Femur (tissue), 1 donor: ENCODE data around the gene DEPP1.

ENCODE experiments used
- DNase-seq: peaks from one replicate; pipeline ENCODE4 v3.0.0-alpha.2; 2017

DEPP1 gene

GRCh38 chr10:44993226-44993921, 14.8 kb upstream of the DEPP1 start:
- no peak for DNase-seq

GRCh38 chr10:44992732-44993225, 14.2 kb upstream of the DEPP1 start:
- DNase-seq = no peak

GRCh38 chr10:44992070-44992731, 13.6 kb upstream of the DEPP1 start:
- peak; percentile 27 for DNase-seq

GRCh38 chr10:44991571-44991970, 13.0 kb upstream of the DEPP1 start:
- peak; percentile 40 for DNase-seq

GRCh38 chr10:44990965-44991364, 12.4 kb upstream of the DEPP1 start:
- DNase-seq = peak; percentile 5

- DNase-seq = peak; percentile 39
Observed at GRCh38 chr10:44990302-44990655, 11.7 kb upstream of the DEPP1 start.

- DNase-seq = peak; percentile 37
Observed at GRCh38 chr10:44989597-44990301, 11.1 kb upstream of the DEPP1 start.

- DNase-seq = peak; percentile 17
Observed at GRCh38 chr10:44988957-44989585, 10.5 kb upstream of the DEPP1 start.

- peak; percentile 5 for DNase-seq
Observed at GRCh38 chr10:44986670-44987069, 8.1 kb upstream of the DEPP1 start.

- no peak for DNase-seq
Observed at GRCh38 chr10:44986179-44986578, 7.6 kb upstream of the DEPP1 start.

GRCh38 chr10:44985175-44985681, 6.6 kb upstream of the DEPP1 start:
- DNase-seq = no peak

GRCh38 chr10:44984671-44985101, 6.1 kb upstream of the DEPP1 start:
- DNase-seq = no peak

- DNase-seq = no peak
Observed at GRCh38 chr10:44983895-44984278, 5.3 kb upstream of the DEPP1 start.

- no peak for DNase-seq
Observed at GRCh38 chr10:44983066-44983894, 4.7 kb upstream of the DEPP1 start.

GRCh38 chr10:44982496-44982895, 3.9 kb upstream of the DEPP1 start:
- no peak for DNase-seq

- no peak for DNase-seq
Observed at GRCh38 chr10:44982114-44982460, 3.5 kb upstream of the DEPP1 start.

GRCh38 chr10:44981172-44982113, 2.8 kb upstream of the DEPP1 start:
- peak; percentile 67 for DNase-seq

GRCh38 chr10:44980309-44981171, 1.9 kb upstream of the DEPP1 start:
- DNase-seq = no peak

- DNase-seq = no peak
Observed at GRCh38 chr10:44979281-44980191, 927 bp upstream of the DEPP1 start.
